ENCODE results near the gene PLOD1.
A peak's percentile ranks its signal among the peaks of the same experiment; 100 is the strongest.

Gene PLOD1

GRCh38 chr1:12011998-12012397 is 77.5 kb downstream of the PLOD1 start:
- peaks cover 55% of the 10 kb centered on the region for H3K36me3 ChIP-seq
- no peak overlapping the region for H3K4me3 ChIP-seq
- no peak for TF ChIP-seq Cebpa-rat (IDR thresholded peaks at IDR 0.05)
- peaks cover 12% of the 10 kb centered on the region; the same call in 1 of the 2 replicates for H3K9me3 ChIP-seq
- H4K20me1 ChIP-seq = no peaks in the 10 kb centered on the region
- H3K4me2 ChIP-seq = peak overlapping the region; percentile 77
- H3K27me3 ChIP-seq = no peaks in the 10 kb centered on the region
- H3K27ac ChIP-seq = no peak overlapping the region
- H3K4me1 ChIP-seq = peaks cover 44% of the 10 kb centered on the region
- no peak overlapping the region for H3K9ac ChIP-seq

GRCh38 chr1:12012560-12013316 is 78.2 kb downstream of the PLOD1 start:
- no peak for TF ChIP-seq Cebpa-rat (IDR thresholded peaks at IDR 0.05)
- no peaks in the 10 kb centered on the region for H4K20me1 ChIP-seq
- peaks cover 48% of the 10 kb centered on the region for H3K36me3 ChIP-seq
- H3K4me2 ChIP-seq = peak overlapping the region; percentile 77
- H3K27ac ChIP-seq = no peak overlapping the region
- no peaks in the 10 kb centered on the region for H3K27me3 ChIP-seq
- peaks cover 7% of the 10 kb centered on the region; the same call in 1 of the 2 replicates for H3K9me3 ChIP-seq
- no peak overlapping the region for H3K9ac ChIP-seq
- peaks cover 44% of the 10 kb centered on the region for H3K4me1 ChIP-seq
- H3K4me3 ChIP-seq = no peak overlapping the region

- peaks cover 50% of the 10 kb centered on the region for H3K4me1 ChIP-seq
- no peak overlapping the region for H3K9ac ChIP-seq
- peak overlapping the region; percentile 77 for H3K4me2 ChIP-seq
- no peak overlapping the region for H3K4me3 ChIP-seq
- no peaks in the 10 kb centered on the region for H4K20me1 ChIP-seq
- H3K36me3 ChIP-seq = peaks cover 36% of the 10 kb centered on the region
- no peak for TF ChIP-seq Cebpa-rat (IDR thresholded peaks at IDR 0.05)
- no peaks in the 10 kb centered on the region for H3K27me3 ChIP-seq
- H3K27ac ChIP-seq = peak overlapping the region; percentile 74
- no peaks in the 10 kb centered on the region for H3K9me3 ChIP-seq
These were observed 79.8 kb downstream of the PLOD1 start for GRCh38 chr1:12014141-12014991.

GRCh38 chr1:12015001-12015491 is 80.5 kb downstream of the PLOD1 start:
- Histone ChIP-seq H3K4me3 (no peak overlapping the region), H3K27ac (peak overlapping the region; percentile 74; the same call in 1 of the 2 replicates), H4K20me1 (no peaks in the 10 kb centered on the region), H3K27me3 (no peaks in the 10 kb centered on the region), H3K4me1 (peaks cover 53% of the 10 kb centered on the region), H3K4me2 (peak overlapping the region; percentile 77), H3K36me3 (peaks cover 30% of the 10 kb centered on the region), H3K9me3 (no peaks in the 10 kb centered on the region), H3K9ac (no peak overlapping the region)
- TF ChIP-seq Cebpa-rat (IDR thresholded peaks at IDR 0.05) = no peak

- H3K4me1 ChIP-seq = peaks cover 57% of the 10 kb centered on the region
- no peak for TF ChIP-seq Cebpa-rat (IDR thresholded peaks at IDR 0.05)
These were observed 81.0 kb downstream of the PLOD1 start for GRCh38 chr1:12015499-12015898.

GRCh38 chr1:12016182-12016581 is 81.7 kb downstream of the PLOD1 start:
- no peak overlapping the region for H3K4me3 ChIP-seq
- peaks cover 18% of the 10 kb centered on the region for H3K36me3 ChIP-seq
- H3K27me3 ChIP-seq = no peaks in the 10 kb centered on the region
- no peak overlapping the region for H3K9ac ChIP-seq
- peaks cover 56% of the 10 kb centered on the region for H3K4me1 ChIP-seq
- H4K20me1 ChIP-seq = no peaks in the 10 kb centered on the region
- TF ChIP-seq Cebpa-rat (IDR thresholded peaks at IDR 0.05) = no peak
- no peaks in the 10 kb centered on the region for H3K9me3 ChIP-seq
- H3K27ac ChIP-seq = no peak overlapping the region
- H3K4me2 ChIP-seq = no peak overlapping the region

More at GRCh38 chr1:12015499-12015898, 81.0 kb downstream of the PLOD1 start:
- no peaks in the 10 kb centered on the region for H3K9me3 ChIP-seq
- no peak overlapping the region for H3K4me2 ChIP-seq
- H3K4me3 ChIP-seq = no peak overlapping the region
- H3K9ac ChIP-seq = no peak overlapping the region
- H3K27ac ChIP-seq = no peak overlapping the region
- no peaks in the 10 kb centered on the region for H4K20me1 ChIP-seq
- H3K36me3 ChIP-seq = peaks cover 25% of the 10 kb centered on the region
- no peaks in the 10 kb centered on the region for H3K27me3 ChIP-seq

GRCh38 chr1:12019858-12020509 is 85.5 kb downstream of the PLOD1 start:
- TF ChIP-seq Cebpa-rat (IDR thresholded peaks at IDR 0.05) = no peak
- H3K4me3 ChIP-seq = peak overlapping the region; percentile 91
- peak overlapping the region; percentile 88 for H3K9ac ChIP-seq
- H3K27me3 ChIP-seq = no peaks in the 10 kb centered on the region
- peak overlapping the region; percentile 94 for H3K4me2 ChIP-seq
- no peaks in the 10 kb centered on the region for H4K20me1 ChIP-seq
- peak overlapping the region; percentile 75 for H3K27ac ChIP-seq
- no peaks in the 10 kb centered on the region for H3K9me3 ChIP-seq
- peaks cover 35% of the 10 kb centered on the region for H3K36me3 ChIP-seq
- peaks cover 25% of the 10 kb centered on the region for H3K4me1 ChIP-seq

- Histone ChIP-seq H3K9me3 (no peaks in the 10 kb centered on the region), H3K27me3 (no peaks in the 10 kb centered on the region), H4K20me1 (no peaks in the 10 kb centered on the region), H3K27ac (no peak overlapping the region), H3K4me1 (peaks cover 22% of the 10 kb centered on the region), H3K36me3 (peaks cover 51% of the 10 kb centered on the region), H3K4me3 (no peak overlapping the region), H3K4me2 (no peak overlapping the region), H3K9ac (0 out of 2 replicates have a peak overlapping the region, but pooled peaks have one; percentile 11)
- no peak for TF ChIP-seq Cebpa-rat (IDR thresholded peaks at IDR 0.05)
These were observed 87.1 kb downstream of the PLOD1 start for GRCh38 chr1:12021616-12022015.

- Histone ChIP-seq H3K9me3 (no peaks in the 10 kb centered on the region), H3K27me3 (no peaks in the 10 kb centered on the region), H4K20me1 (no peaks in the 10 kb centered on the region), H3K4me2 (no peak overlapping the region), H3K4me3 (no peak overlapping the region), H3K4me1 (peaks cover 22% of the 10 kb centered on the region), H3K27ac (no peak overlapping the region), H3K9ac (no peak overlapping the region), H3K36me3 (peaks cover 55% of the 10 kb centered on the region)
- no peak for TF ChIP-seq Cebpa-rat (IDR thresholded peaks at IDR 0.05)
These were observed 87.5 kb downstream of the PLOD1 start for GRCh38 chr1:12022036-12022435.

Measured in BLaER1 (cell line).